ENCODE data around the gene TUBGCP3.
"Not testable (repeated sequence)": the region's sequence is repeated elsewhere in the genome, so short reads cannot be mapped to it uniquely, and the experiment has no call there.

The TUBGCP3 gene

GRCh38 chr13:112486386-112487126 is 101.4 kb downstream of the TUBGCP3 start:
- DNase-seq (ENCODE audit: low read depth in 2 of 3, low spot score in 2 of 3) = no peak

- DNase-seq (ENCODE audit: low read depth in 2 of 3, low spot score in 2 of 3) = not testable (repeated sequence)
Measured at GRCh38 chr13:112485814-112486213, 102.1 kb downstream of the TUBGCP3 start.

DNA sequence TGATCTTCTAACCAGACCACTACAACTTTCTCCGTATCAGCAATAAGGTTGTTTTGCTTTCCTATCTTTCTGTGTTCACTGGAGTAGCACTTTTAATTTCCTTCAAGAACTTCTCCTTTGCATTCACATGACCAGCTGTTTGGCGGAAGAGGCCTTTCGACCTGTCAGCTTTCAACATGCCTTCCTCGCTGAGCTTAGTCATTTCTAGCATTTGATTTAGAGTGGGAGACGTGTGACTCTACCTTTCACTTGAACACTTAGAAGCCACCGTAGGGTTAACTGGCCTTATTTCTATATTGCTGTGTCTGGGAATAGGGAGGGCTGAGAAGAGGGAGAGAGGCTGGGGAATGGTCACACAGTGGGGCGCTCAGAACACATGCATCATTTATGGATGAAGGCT is 104.7 kb downstream of the TUBGCP3 start:
- no peak for DNase-seq (ENCODE audit: low read depth in 2 of 3, low spot score in 2 of 3)

GRCh38 chr13:112481458-112481857 is 106.5 kb downstream of the TUBGCP3 start:
- no peak for DNase-seq (ENCODE audit: low read depth in 2 of 3, low spot score in 2 of 3)

DNA sequence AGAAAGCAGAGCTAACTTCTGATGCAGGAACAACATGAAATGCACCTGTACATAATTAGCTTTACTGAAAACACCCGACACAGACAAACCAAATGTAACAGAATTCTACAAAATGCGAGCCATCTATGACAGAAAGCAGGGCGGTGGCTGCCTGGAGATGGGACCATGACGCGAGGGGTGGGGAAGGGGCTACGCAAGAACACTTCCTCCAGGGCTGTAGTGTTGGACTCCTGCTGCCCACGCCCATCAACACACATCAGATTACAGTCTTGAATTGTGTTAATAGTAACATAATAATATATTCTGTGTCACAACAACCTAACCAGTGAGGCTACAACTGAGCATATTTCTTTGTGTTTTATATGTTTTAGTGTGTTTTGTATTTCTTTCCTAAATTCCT is 108.6 kb downstream of the TUBGCP3 start:
- no peak for DNase-seq (ENCODE audit: low read depth in 2 of 3, low spot score in 2 of 3)

GRCh38 chr13:112477070-112477619 is 110.8 kb downstream of the TUBGCP3 start:
- DNase-seq (ENCODE audit: low read depth in 2 of 3, low spot score in 2 of 3) = no peak

GRCh38 chr13:112475889-112476288 is 112.1 kb downstream of the TUBGCP3 start:
- DNase-seq (ENCODE audit: low read depth in 2 of 3, low spot score in 2 of 3) = no peak

- DNase-seq (ENCODE audit: low read depth in 2 of 3, low spot score in 2 of 3) = no peak
Measured at GRCh38 chr13:112474869-112475268, 113.1 kb downstream of the TUBGCP3 start.

GRCh38 chr13:112473818-112474217 is 114.1 kb downstream of the TUBGCP3 start:
- no peak for DNase-seq (ENCODE audit: low read depth in 2 of 3, low spot score in 2 of 3)

- no peak for DNase-seq (ENCODE audit: low read depth in 2 of 3, low spot score in 2 of 3)
Measured at GRCh38 chr13:112469071-112469745, 118.7 kb downstream of the TUBGCP3 start.

DNA sequence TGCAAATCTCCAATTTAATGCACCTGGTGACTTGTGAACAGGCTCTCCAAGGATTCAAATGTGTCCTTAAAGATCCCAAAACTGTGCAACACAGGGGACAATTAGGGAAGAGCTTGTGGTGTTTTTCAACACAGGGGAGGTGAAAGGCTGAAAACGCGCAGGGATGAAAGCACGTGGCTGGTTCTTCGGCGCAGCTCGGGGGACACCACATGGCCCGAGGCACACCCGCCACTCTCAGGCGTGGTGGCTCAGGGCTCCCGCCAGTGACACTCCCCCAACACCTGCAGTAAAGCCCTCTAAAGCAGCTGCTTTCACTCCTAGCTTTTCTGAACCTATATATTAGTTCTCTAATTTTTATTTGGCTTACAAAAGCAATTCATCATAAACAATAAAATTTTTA is 119.9 kb downstream of the TUBGCP3 start:
- no peak for DNase-seq (ENCODE audit: low read depth in 2 of 3, low spot score in 2 of 3)

GRCh38 chr13:112467236-112467635 is 120.7 kb downstream of the TUBGCP3 start:
- DNase-seq (ENCODE audit: low read depth in 2 of 3, low spot score in 2 of 3) = no peak

DNA sequence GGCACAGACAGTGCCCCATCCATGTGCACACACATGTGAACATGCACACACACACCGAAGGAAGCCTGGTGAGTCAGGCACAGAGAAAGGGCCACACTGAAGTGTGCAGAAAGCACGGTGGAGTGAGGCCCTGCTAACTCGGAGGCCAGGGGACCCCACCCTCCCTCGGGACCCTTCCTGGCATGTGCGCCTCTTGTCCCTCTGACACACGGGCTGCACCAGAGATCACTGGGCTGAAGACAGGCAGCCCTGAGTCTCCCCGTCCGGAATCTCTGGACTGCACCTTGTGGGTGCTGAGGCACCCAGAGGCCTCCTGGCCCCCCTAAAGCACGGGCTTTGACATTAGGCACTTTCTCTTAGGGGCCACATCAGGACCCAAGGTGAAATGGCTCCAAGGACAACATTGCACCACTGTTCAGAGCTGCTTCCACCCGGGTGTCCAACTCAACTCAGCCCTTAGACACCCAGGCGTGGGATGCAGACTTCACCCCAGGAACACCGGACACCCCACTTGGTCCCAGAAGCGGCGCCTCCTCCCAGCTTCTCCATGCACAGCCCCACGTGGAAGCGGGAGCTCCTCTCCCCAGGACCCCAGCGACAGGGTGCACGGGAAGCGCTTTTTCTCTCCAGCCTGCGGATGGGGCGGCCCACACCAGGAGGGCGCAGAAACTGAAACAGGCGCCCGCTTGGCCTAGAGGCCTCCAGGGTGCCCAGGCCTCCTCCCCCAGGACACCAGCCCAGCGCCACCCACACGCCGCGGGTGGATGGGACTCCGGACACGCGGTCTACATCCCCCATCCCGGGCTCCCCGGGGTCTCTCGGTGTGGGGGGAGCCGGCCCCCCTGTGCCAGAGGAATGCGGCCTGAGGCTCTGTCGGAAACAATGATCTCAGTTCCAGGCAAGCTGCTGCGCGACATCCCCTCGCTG is 121.6 kb downstream of the TUBGCP3 start:
- no peak for DNase-seq (ENCODE audit: low read depth in 2 of 3, low spot score in 2 of 3)

GRCh38 chr13:112465251-112466131 is 122.5 kb downstream of the TUBGCP3 start:
- DNase-seq (ENCODE audit: low read depth in 2 of 3, low spot score in 2 of 3) = no peak

DNA sequence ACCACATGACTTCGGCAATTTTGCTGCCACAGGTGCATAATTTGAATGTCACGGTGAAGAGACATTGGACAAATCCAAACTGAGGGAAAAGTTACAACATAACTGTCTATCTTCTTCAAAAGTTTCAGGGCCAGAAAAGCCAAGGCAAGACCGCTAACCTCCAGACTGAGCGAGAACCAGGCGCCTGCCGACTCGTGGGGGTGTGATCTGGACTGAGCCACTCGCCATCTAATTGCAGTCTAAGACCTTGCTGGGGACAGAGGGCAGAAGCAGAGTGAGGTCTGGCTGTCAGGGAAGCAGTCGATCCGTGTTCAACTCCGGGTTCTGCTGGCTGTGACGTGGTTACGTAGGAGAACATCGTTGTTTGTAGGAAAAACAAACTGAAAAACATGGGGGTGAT is 123.2 kb downstream of the TUBGCP3 start:
- DNase-seq (ENCODE audit: low read depth in 2 of 3, low spot score in 2 of 3) = no peak

- no peak for DNase-seq (ENCODE audit: low read depth in 2 of 3, low spot score in 2 of 3)
Measured at GRCh38 chr13:112462408-112462807, 125.5 kb downstream of the TUBGCP3 start.

GRCh38 chr13:112457485-112457884 is 130.5 kb downstream of the TUBGCP3 start:
- DNase-seq (ENCODE audit: low read depth in 2 of 3, low spot score in 2 of 3) = no peak

GRCh38 chr13:112457081-112457480 is 130.9 kb downstream of the TUBGCP3 start:
- DNase-seq (ENCODE audit: low read depth in 2 of 3, low spot score in 2 of 3) = no peak

DNA sequence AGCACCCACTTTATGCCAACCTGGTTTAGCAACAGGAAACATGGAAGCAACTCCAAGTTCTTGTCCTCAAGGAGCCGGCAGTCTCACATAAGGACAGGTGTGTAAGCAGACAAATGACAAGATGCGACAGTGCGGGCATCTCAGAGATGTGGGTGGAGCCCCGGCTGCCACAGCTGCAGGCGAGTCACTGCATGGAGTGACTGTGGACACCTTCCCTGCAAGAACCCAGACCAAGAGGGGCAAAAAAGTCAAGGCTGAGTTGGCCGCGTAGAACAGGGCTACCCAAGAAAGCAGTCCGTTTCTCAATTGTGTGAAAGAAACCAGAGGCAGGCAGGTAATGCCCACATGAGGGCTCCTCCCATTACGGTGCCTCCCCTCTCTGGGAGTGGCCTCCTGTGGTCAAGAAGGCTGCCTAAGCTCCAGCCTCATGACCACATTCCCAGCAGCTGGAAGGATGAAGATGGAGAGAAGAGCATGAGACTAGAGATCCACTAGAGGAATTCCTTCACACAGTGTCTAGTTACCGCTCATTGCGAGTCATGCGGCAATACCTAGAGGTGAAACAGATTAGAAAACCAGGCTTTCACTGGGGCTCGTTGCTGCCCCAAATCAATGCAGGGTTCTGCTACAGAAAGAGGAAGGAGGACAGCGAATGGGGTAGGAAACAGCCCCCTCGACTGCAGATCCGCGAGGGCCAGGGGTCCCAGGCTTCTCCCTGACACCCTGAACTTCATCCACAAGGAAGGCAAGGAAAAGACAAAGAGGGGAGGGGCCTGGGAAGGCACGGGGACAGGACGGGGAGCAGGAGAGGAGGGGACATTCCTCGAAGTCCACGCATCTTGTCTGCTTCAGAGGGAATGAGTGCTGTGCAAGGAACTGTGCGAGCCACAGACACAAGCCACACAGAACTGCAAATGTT is 131.6 kb downstream of the TUBGCP3 start:
- DNase-seq (ENCODE audit: low read depth in 2 of 3, low spot score in 2 of 3) = no peak

All from activated CD8-positive, alpha-beta memory T cell treated with anti-CD3 and anti-CD28 coated beads for 48 hours (primary cell).